ENCODE data around the gene CPS1.

GRCh38 chr2:210562502-210563080 is 6.2 kb downstream of the CPS1 start:
- no peak for TF ChIP-seq CTCF (conservative IDR thresholded peaks at IDR 0.05 in 1 of 2, IDR thresholded peaks at IDR 0.05 in 1 of 2; ENCODE audit: extremely low read depth in 1 of 2, insufficient read depth in 1 of 2, low read depth in 1 of 2, low read length in 2 of 2)
- TF ChIP-seq EZH2 (IDR thresholded peaks at IDR 0.05; ENCODE audit: borderline replicate concordance, low read length) = no peak
